GM19438 (cell line): ENCODE results near the gene RRAGC.
A peak's percentile ranks its signal among the peaks of the same experiment; 100 is the strongest.
"Not testable (repeated sequence)": the region's sequence is repeated elsewhere in the genome, so short reads cannot be mapped to it uniquely, and the experiment has no call there.

Experiments
- ATAC-seq: cut with Tn5 transposase; IDR thresholded peaks from one replicate; pipeline ENCODE4 v1.9.1; 2021; ENCODE audit warnings: low read depth; ENCODE audit not compliant: unreplicated experiment

RRAGC gene

DNA sequence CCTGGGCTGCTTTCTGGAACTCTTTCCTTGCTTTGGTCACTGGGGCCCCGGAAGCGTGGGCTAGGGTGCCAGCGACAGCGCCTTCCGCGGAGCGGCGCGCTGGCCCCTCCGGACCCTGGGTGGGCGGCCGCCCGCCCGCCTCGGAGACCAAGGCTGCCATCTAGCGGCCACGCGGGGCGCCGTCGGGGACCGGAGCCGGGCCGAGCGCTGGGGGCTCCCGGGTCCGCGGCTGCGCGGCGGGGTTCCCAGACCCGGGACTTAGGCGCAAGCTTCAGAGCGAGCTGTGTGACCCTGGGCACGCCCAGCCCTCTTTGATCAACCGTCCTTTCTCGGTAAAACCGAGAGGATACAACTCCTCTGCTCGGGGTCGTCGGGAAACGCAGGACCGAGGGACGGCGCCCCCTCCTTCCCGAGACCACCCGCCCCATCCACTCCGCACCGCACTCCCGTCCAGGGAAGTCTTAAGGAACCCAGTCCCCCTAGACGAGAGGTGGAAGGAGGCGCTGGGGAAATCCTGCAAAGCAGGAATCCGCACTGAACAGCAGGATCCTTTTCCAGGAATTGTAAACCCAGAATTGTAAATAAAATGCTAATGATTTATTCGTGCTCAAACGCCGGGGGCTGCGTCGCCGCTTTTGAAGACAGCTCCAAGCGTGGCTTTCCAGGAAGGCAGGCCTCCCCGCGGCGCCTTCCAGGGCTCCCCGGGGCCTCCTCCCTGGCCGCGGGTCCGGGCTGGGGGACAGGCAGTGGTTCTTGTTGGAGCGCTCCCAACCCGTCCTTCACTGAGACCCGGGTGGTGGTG is 41.2 kb downstream of the RRAGC start:
- ATAC-seq: no peak

DNA sequence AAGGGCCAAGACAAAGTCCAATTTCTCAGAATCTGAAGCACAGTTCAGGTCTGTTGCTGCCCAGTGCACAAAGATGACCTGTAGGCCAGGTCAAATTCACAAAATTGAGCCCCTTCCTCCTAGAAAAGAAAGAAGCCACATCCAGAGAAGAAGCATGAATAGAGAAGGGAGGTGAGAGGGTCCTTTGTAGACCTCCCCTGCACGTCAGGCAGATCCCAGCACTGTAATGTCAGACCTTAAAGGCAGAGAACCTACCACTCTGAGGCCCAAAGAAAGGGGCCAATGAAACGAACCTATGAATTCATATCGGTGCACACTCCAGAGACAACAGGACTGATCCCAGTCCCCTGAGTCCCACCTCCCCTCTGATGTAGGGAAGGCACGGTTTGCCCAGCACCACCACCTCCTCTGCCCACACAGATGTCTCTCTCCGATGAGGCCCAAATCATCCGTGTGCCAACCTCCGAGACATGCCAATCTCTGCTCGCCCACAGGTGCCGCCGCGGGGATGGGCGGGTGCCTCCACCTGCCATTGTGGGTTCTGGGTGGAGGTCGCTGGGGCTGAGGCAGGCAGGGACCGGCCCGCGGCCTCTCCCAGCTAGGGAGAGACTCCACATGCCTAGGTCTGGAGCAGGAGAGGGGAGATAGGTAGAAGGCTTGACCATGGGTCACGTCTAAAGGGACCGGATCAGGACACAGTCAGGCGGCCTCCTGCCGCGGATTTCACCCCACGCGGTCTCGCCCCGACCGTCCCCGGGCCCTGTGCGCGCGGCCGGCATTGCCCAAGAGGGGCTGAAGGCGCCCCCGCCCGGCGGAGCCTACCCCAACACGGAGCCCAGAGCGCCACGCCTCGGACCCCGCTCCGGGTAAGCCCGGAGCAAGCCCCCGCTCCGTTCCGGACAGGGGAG is 42.1 kb downstream of the RRAGC start:
- no peak for ATAC-seq

DNA sequence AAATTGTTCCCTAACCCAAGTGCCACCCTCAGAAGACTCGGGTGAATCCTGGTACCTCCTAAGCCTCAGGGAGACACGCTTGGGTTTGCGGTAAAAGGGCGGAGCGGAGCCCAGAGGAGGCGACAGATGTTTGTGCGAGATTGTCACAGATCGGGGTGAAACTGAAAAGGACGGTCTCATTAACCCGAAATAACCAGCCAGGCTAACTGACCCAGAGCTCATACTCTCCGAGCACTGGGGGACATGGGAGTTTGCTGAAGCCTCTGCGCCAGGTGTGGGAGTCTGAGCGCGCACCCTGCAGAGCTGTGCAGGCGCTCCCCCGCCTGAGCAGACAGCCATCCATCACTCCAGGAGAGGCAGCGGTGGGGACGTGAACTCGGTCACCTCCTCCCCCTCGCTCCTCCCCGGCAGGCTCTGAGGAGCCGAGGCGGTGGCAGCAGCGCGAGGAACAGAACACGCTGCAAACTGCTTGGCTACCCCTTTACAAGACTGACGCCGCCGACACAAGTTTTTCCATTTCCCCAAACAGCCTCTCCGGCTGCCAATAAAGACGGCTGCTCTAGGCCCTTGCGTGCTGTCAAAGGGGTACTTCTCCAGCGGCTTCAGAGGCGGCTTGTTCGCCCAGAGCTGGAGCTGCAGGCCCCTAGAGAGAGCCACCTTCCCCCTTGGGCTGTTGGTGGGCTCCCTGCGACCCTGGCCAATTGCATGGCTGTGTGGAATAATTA is 43.5 kb downstream of the RRAGC start:
- ATAC-seq: peak; percentile 77

DNA sequence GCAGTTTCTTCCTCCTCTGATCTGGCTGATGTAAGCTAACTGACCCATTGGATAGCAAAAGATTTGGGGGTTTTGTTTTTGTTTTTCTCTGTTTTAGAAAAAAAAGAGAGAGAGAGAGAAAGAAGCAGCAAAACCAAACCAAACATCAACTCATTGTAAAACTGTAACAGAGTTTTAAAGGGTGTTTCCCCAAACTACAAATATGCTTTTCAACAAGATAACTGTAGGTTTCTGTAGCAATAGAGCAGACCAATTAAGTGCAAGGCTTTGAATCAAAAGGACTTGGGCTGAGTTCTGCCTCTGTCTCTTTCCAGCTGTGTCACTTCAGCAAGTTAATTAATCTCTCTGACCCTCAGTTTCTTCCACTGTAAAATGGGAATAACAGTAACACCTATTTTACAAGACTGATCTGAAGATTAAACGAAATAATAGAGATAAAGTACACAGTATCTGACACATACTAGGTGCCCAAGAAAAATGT is 44.5 kb downstream of the RRAGC start:
- no peak for ATAC-seq

DNA sequence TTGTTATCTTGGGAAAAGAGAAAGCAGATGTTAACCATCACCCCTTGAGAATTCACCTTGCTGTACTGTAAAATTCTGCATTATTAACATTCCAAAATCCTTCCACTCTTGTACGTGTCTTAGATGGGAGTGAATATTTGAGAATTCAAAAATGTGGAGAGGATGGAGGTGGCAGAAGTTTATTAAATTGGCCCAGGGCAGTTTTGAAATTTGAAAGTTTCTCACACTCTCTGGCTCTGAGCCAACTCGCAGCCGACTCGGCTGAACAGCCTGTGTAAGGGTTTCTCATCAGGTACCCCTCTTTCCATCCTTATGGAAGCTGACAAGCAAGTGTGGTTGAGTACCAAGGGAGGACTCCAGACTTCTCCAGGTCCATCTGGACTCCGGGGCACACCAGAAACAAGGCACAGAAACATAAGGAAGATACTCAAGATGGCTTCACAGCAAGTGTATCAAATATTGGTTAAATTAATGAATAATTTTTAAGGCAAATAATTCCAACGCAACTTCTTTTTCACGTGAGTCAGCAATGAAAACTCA is 45.1 kb downstream of the RRAGC start:
- no peak for ATAC-seq

DNA sequence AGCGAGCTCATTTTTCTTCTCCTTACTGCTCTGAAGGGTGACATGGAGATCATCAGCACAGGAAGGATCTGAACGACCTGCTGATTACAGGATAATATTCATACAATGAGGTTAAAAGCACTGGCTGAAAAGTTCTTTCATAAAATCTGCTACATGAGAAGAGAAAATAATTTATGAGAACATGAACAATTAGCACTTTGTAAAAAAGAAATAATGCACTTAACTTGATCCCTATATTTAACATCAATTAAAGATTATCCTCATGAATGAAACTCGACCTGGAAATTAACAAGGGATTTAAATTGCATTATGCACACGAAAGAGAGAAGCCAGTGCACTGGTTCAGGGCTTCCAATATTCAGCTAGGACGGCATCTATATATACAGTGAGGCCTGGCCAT is 46.6 kb downstream of the RRAGC start:
- ATAC-seq: no peak

DNA sequence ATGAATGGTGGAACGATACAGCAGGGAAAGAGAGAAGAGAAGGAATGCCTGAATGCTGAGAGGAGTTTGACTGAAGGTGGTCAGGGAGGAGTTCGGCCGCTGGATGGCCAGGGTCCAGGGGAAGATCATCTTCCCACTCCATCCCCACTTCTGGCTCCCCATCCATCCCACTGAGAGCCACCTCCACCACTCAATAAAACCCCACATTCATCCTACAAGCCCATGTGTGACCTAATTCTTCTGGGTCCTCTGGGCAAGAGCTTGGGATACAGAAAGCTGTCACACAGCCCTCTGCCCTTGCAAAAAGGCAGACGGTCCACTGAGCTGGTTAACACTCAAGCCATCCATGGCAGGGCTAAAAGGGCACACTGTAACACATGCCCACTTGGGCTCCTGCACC is 48.1 kb downstream of the RRAGC start:
- ATAC-seq: not testable (repeated sequence)

DNA sequence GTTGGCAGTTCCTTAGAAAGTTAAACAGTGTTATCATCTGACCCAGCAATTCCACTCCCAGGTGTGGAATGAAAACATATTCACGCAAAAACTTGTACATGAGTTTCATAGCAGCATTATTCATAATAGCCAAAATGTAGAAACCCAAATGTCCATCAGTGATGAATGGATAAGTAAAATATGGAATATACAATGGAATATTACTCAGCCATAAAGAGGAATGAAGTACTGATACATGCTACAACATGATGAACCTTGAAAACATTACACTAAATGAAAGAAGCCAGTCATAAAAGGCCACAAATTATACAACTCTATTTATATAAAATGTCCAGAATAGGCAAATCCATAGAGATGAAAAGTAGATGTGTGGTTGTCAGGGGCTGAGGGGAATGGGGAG is 53.5 kb downstream of the RRAGC start:
- no peak for ATAC-seq

DNA sequence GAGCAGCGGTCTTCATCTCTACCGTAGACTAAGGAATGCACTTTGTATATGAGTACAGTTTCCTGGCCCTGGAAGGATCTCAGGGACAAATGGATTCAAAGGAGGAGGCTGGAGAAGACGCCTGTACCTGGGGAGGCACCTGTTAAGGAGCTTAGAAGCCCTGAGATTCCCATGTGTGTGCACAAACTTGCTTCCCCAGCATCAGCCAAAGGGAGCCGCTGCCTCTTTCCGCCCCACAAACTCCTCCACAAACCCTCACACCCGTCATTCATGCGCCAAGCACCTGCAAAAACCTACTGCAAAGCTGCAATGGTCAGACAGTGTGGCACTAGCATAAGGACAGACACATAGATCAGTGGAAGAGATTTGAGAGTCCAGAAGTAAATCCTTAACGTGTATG is 54.5 kb downstream of the RRAGC start:
- ATAC-seq: no peak

DNA sequence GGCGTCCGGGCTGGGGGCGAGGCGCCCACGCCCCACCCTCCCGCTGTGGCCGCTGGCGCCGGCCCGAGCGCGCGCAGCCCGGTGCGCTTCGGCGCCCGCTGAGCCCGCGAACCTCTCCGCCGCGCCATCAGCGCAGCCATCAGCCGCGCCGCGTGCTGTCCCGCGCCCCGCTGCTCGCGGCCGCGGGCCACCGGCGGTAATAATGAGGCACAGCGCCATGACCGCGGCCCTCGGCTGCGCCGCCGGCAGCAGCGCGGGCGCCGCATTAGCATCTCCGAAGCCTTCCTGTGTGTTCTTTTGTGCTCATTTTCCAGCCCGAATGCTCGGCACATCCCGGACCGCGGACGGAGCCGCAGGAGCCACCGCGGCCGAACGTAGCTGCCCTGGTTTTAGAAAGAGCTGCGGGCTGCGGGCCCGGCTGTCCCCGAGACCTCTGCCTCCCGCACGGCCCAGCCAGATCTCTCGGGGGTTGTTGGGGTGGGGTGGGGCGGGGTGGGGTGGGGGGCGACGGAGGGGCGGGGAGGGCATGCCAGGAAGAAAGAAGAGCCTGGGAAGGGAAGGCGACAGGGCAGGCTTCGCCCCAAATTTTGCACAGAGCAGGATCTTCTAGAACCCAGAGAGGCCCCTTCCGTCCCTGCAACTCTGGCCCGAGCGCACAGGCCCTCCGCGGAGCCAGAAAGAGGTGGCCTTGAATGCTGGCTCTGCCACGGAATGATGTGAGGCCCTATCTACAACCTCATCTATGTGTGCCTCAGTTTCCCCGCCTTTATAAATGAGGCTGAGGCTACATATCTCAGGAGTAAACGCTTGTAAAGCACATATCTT is 55.3 kb downstream of the RRAGC start:
- ATAC-seq: no peak

DNA sequence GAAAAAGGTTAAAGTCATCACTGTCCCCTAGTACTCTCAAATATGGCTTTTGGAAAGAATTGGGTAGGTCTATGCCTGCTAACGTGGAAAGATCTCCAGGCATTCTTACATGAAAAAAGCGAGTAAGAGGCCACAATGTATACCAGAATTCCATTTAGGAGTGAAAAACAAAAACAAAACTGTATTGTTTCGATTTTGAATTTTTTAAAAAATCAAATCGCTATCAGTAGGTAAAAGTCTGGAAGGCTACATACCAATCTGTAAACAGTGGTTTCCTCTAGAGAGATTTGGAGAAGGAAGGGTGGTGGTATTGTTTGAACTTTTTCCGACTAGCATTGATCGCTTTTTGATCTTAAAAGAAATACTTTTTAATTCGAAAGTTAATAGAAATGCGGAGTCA is 55.9 kb downstream of the RRAGC start:
- ATAC-seq: no peak

DNA sequence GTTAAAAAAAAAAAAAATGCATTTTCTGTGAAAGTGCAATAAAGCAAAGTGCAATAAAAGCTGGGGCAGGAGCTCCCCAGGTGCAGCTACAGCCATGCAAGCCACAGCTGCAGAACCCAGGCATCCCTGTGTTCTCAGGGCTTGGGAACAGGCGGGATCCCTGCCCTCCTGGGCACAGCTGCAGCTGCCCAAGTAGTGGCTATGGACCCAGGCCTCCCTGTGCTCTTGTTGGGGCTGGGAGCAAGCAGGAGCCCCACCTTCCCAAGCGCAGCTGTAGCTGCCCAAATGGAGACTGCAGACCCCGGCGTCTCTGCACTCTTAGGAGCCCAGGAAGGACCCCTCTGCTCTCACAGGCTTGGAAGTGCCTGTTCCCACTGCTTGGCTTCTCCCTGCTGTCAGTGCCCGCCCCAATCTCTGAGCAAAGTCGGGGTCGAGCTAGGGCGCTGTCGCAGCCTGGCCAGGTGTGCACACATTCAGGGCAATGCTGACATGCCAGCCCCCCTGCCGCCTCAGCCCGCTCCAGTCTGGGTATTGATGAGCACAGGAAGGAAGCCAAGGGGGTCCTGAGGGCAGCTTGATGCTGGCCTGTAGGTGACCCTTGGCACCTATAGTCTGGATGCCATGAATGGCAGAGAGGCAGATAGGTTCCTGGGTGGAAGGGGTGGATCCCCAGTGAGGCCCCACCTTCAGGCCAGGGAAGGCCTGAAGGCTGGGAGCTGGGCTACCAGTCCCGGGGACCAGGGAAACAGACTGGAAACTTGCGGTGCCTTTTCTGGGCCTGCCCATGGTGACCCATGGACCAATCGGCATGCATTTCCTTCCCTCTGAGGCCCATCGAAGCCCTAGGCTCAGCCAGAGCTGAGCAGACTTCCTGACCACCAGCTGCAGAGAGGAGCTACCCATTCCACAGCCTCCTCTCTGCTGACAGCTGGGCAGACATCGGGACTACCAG is 58.6 kb downstream of the RRAGC start:
- ATAC-seq: no peak

DNA sequence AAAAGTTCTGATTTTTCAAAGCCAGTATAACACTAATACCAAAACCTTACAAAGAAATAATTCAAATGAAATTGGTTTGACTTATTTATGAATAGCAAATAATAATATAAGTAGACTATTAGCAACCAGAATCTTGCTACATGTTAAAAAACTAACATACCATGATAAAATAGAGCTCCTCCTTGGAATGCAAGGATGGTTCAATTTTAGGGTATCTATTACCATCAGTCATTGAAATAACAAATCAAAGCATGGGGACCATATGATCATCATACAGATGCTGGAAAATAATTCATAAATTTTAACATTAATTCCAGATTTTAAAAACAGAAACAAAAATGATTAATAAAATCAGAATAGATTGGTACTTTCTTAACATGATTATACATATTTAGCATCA is 66.3 kb downstream of the RRAGC start:
- ATAC-seq: no peak

DNA sequence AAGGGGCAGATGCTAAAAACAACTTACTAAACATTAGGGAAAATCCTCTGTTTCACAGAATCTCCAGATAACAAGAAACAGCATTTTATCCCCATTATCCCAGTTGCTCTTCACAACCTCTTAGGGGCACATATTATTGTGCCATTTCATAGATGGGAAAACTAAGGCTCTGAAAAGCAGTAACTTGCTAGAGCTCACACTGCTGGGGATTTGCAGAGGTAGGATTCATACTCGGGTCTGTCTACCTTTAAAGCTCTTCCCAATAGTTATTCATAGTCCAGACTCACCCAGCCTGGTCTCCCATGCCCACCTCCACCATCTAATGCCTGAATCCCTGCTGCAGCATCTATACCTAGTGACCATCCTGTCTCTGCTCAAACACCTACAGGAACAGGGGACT is 67.7 kb downstream of the RRAGC start:
- no peak for ATAC-seq

DNA sequence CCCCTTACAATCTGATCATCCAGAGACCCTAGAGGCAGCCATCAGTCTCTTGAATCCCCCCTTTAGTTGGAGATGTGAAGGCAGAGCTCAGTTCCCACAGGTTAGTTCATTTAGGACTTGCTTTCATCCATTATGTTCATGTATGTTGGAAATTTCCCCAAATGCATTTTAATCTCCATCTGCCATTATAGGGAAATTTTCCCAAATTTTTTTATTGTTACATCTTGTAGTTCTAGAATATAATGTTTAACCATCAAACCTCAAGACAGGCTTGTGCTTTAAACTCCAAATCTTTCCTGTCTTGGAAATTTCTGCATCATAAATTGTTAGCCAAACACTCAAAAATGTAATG is 68.4 kb downstream of the RRAGC start:
- no peak for ATAC-seq

DNA sequence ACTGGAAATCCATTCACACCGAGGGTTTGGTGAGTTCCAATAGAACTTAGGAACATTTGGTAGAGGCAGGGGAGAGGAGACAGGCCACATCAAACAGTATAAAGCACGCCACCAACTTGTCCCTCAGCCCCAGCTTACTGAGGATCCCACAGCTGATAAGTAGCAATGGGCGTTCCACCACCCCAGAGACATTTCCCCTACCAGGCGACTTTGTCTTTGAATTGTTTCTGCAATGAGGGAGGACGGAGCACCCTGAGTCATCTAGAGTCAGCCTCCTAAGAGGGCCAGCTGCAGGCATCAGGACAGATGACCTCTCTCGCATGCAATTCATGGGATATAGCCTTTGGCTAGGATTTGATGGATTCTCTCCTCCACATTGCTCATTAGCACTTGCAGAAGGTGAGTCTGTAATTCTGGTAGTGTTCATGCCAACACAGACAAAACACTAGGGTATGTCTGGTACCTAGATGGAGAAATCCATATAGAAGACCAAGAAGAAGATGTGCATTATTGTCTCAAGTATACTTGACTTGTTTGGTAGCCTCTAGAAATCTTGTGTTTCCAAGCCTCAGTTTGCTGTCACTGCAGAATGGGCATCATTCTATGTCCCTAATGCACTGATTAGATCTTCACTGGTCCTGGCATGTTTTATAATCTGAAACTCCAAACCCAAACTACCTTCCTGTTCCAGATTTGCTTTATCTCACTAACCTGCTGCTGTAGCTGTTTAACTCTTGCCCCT is 69.0 kb downstream of the RRAGC start:
- no peak for ATAC-seq

DNA sequence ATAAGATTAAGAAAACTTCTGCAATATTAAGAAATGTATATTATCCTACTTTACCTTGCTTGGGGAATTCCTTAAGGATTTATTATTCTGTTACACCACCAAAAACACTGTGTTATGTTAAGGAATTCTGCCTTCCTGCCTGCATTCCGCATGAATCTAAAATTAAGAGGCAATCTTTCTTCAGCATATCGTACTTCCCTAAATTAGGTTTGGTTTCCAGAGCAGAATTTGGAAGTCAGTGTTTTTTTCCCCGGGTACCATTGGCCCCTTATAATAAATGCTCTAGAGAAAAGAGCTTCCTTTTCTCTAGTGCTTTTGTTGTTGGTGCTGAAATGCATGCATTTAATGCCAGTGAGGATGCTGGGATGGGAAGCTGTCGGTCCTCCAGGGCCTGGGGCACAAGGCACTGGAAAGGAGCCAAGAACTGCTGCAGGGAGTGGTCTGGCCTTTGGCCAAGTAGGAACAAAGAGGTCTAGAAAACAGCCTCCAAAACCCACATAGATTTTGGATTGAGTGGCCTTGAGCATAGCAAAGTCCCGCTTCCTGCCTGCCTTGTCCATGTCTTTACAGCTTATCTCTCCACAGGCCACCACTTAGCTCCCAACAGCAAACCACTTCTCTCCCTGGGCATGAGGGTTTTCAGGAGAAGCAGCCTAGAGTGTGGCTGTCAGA is 69.9 kb downstream of the RRAGC start:
- no peak for ATAC-seq
